CD4-positive, alpha-beta memory T cell (primary cell): ENCODE results near the gene SLC22A23. TPM values are rescaled to one million over a fixed set of nuclear protein-coding genes. Genes with fewer than 3 reads are reported as not detected.

Source experiments
- CTCF ChIA-PET: fragments of 350-600 bp; sonication (Branson Sonifier 250); formaldehyde crosslinking; loops from one replicate; lab custom pipeline; 2021; ENCODE audit warnings: inconsistent platforms; ENCODE audit not compliant: partially characterized antibody; lab: Charles Lee
- POLR2A ChIA-PET: fragments of 350-600 bp; sonication (Branson Sonifier 250); formaldehyde crosslinking; loops from one replicate; lab custom pipeline; 2021; ENCODE audit not compliant: partially characterized antibody; lab: Charles Lee
- DNase-seq, 5 donors: peaks; one replicate each; pipeline versions ENCODE4 v3.0.0 to v3.0.0-alpha.2; 2020 to 2022; ENCODE audit warnings: mixed read lengths in 1 of 5
- H3K27ac ChIP-seq: one replicate; pipeline ENCODE4 v1.7.0; 2013; ENCODE audit warnings: low read depth, low read length
- H3K27me3 ChIP-seq: 2 replicates; pipeline ENCODE4 v1.7.0; 2013; ENCODE audit warnings: mild to moderate bottlenecking, low read length, moderate library complexity; ENCODE audit not compliant: insufficient read depth
- H3K36me3 ChIP-seq: 2 replicates; pipeline ENCODE4 v1.7.0; 2013; ENCODE audit warnings: mild to moderate bottlenecking, low read length, moderate library complexity; ENCODE audit not compliant: insufficient read depth
- H3K4me1 ChIP-seq: 2 replicates; pipeline ENCODE4 v1.7.0; 2013; ENCODE audit warnings: mild to moderate bottlenecking, low read length, moderate library complexity; ENCODE audit not compliant: insufficient read depth
- H3K4me3 ChIP-seq, 2 donors: one replicate each; pipeline ENCODE4 v1.7.0; 2013; ENCODE audit warnings: low read length in 2 of 2, mild to moderate bottlenecking in 1 of 2
- H3K9me3 ChIP-seq, 2 donors: one replicate each; pipeline ENCODE4 v1.7.0; 2013; ENCODE audit warnings: low read length in 2 of 2, control low read depth in 1 of 2; ENCODE audit not compliant: control insufficient read depth in 1 of 2
- H3K27ac Mint-ChIP-seq, 7 donors: one replicate each; pipeline ENCODE4 v1.8.0; 2020 to 2021; ENCODE audit warnings: mixed read lengths in 7 of 7, mild to moderate bottlenecking in 6 of 7, inconsistent platforms in 3 of 7, moderate library complexity in 3 of 7
- H3K27me3 Mint-ChIP-seq, 2 donors: one replicate each; pipeline ENCODE4 v1.8.0; 2020 to 2021; ENCODE audit warnings: mixed read lengths in 2 of 2
- H3K36me3 Mint-ChIP-seq, 2 donors: one replicate each; pipeline ENCODE4 v1.8.0; 2020 to 2021; ENCODE audit warnings: mixed read lengths in 2 of 2, inconsistent platforms in 1 of 2, mild to moderate bottlenecking in 1 of 2
- H3K4me1 Mint-ChIP-seq, 4 donors: one replicate each; pipeline ENCODE4 v1.8.0; 2020 to 2021; ENCODE audit warnings: mixed read lengths in 4 of 4, mild to moderate bottlenecking in 1 of 4
- H3K4me3 Mint-ChIP-seq, 8 donors: one replicate each; pipeline ENCODE4 v1.8.0; 2020 to 2021; ENCODE audit warnings: mixed read lengths in 8 of 8, mild to moderate bottlenecking in 7 of 8, moderate library complexity in 6 of 8, inconsistent platforms in 3 of 8
- H3K9me3 Mint-ChIP-seq, 8 donors: one replicate each; pipeline ENCODE4 v1.8.0; 2020 to 2021; ENCODE audit warnings: mixed read lengths in 8 of 8, mild to moderate bottlenecking in 5 of 8, inconsistent platforms in 3 of 8, moderate library complexity in 1 of 8
- intact Hi-C: fragments of 100-400 bp; cut with micrococcal nuclease; formaldehyde crosslinking; loops from one replicate; pipeline ENCODE4 v1.15.1; 2023
- polyA plus RNA-seq, 2 donors: library from polyadenylated mRNA; unstranded; fragments of 300-500 nt; fragmentation: Illumina TruSeq; gene quantifications; one replicate each; pipeline ENCODE4 v1.2.3, GENCODE V29; 2021
- total RNA-seq, 2 experiments: library from RNA; stranded (reverse); gene quantifications; one replicate each; pipeline ENCODE4 v1.2.3, GENCODE V29; 2021

SLC22A23 gene
- total and polyA plus RNA-seq, 4 experiments from 2014 or later: 0.32 to 12.5 (median 5.7) TPM

DNA sequence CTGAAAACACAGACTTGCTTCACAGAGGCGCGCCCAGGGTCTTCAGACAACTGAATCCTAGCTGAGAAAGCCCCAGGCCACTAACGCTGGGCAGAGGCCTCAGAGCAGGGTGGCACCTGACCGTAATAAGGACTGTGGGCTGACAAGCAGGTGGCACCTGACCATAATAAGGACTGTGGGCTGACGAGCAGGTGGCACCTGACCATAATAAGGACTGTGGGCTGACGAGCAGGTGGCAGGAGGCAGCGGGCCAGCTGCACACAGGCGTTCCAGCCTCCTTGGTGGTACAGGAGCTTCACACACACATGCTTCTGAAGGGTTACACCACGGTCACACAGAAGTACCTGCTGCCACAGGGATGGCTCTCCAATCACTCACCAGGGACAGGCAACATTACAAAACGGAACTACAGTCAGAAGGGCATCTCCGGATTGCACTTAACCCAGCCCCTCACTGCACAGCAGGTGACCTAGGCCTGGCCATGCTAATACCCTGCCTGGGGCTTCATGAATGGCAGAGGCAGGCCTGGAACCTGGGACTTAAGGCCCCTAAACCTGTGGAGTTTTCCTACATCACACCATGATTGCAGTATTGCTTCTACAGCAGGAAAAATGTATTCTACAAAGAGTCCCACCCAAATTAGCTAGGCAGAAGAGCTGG is 147.3 kb downstream of the SLC22A23 start:
- H3K36me3 Mint-ChIP-seq: peaks cover 4 to 24% of the 10 kb centered on the region in 2 donors
- no peaks in the 10 kb centered on the region for H3K4me1 ChIP-seq
- H3K4me1 Mint-ChIP-seq: no peaks in the 10 kb centered on the region
- H3K9me3 ChIP-seq: no peaks in the 10 kb centered on the region
- H3K27ac ChIP-seq: no peak overlapping the region
- POLR2A ChIA-PET: no interaction called here
- no peaks in the 10 kb centered on the region for H3K27me3 Mint-ChIP-seq
- no peak for DNase-seq
- intact Hi-C loops: no loop called here
- H3K9me3 Mint-ChIP-seq: peaks cover 0 to 7% (median 3%) of the 10 kb centered on the region in 8 donors
- H3K27me3 ChIP-seq: no peaks in the 10 kb centered on the region
- H3K27ac Mint-ChIP-seq: no peak overlapping the region
- no peak overlapping the region for H3K4me3 ChIP-seq
- H3K36me3 ChIP-seq: no peaks in the 10 kb centered on the region
- no peak overlapping the region for H3K4me3 Mint-ChIP-seq
- CTCF ChIA-PET: no interaction called here

DNA sequence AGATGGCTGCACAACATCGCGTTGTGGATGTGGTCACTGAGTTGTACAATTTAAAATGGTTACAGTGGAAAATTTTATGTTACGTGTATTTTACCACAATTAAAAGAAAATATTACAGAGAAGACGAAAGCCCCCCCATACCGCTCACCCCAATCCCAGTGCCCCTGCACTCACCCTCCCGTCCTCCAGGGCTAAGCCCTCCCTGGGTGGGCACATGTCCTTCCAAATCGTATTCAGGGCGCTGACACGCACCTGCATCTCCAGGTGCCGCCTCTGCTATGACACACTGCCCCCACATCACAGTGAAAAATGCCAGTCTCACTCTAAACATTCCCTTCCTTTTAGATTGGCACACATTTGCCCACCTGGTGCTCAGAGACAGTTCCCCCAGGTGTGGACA is 148.7 kb downstream of the SLC22A23 start:
- H3K9me3 Mint-ChIP-seq: peaks cover 0 to 7% (median 3%) of the 10 kb centered on the region in 8 donors
- no peak overlapping the region for H3K27ac Mint-ChIP-seq
- DNase-seq: no peak
- H3K4me1 Mint-ChIP-seq: no peaks in the 10 kb centered on the region
- peaks cover 0 to 2% of the 10 kb centered on the region in 2 donors for H3K27me3 Mint-ChIP-seq
- H3K27ac ChIP-seq: no peak overlapping the region
- H3K4me3 ChIP-seq: no peak overlapping the region
- no peaks in the 10 kb centered on the region for H3K4me1 ChIP-seq
- intact Hi-C loops: no loop called here
- CTCF ChIA-PET: no interaction called here
- no peaks in the 10 kb centered on the region for H3K36me3 ChIP-seq
- no peaks in the 10 kb centered on the region for H3K27me3 ChIP-seq
- H3K9me3 ChIP-seq: no peaks in the 10 kb centered on the region
- POLR2A ChIA-PET: no interaction called here
- H3K4me3 Mint-ChIP-seq: no peak overlapping the region
- H3K36me3 Mint-ChIP-seq: peaks cover 4 to 35% of the 10 kb centered on the region in 2 donors

DNA sequence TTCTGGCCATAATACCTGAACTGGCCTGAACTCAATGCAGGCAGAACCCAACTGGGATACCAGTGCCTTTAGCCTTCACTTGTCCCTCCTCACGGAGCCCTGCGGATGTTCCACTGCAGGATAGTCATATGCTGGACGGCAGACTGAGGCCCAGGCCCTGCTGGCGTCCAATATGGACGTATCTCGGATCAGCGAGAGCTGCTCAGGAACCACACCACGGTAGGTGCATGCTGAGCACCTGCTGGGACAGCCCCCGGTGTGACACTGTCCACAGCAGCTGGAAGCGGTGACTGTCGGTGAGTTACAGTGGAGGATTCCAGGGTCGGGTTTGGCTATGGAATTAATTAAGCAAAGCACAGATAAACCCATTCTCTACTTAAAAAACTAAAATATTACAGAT is 149.4 kb downstream of the SLC22A23 start:
- ChIA-PET CTCF (no interaction called here), POLR2A (no interaction called here)
- Mint-ChIP-seq H3K4me1 (no peaks in the 10 kb centered on the region), H3K9me3 (peaks cover 0 to 10% (median 4%) of the 10 kb centered on the region in 8 donors), H3K27ac (no peak overlapping the region), H3K36me3 (peaks cover 4 to 41% of the 10 kb centered on the region in 2 donors), H3K27me3 (peaks cover 0 to 2% of the 10 kb centered on the region in 2 donors), H3K4me3 (no peak overlapping the region)
- intact Hi-C loops: no loop called here
- Histone ChIP-seq H3K27ac (no peak overlapping the region), H3K4me3 (no peak overlapping the region), H3K36me3 (no peaks in the 10 kb centered on the region), H3K27me3 (no peaks in the 10 kb centered on the region), H3K9me3 (no peaks in the 10 kb centered on the region), H3K4me1 (no peaks in the 10 kb centered on the region)
- no peak for DNase-seq

DNA sequence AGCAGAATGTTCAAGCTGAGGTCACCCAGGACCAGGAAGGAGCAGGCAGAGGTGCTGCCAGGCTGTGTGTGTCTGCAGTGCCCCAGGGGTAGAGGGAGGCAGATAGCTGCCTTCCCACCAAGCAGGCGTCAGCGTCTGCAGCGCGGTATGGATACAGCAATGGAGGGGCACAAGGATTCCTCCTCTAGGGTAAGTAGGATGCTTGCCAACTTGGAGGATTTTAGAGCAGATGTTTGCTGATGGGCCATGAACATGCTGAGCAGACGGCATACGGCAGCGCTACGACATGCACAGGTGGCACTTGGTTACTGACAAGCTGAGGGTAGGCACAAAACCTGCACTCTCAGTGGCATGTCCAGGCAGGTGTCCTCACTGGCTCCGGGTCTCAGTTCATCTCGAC is 150.0 kb downstream of the SLC22A23 start:
- no peaks in the 10 kb centered on the region for H3K4me1 ChIP-seq
- Mint-ChIP-seq H3K4me1 (no peaks in the 10 kb centered on the region), H3K4me3 (no peak overlapping the region), H3K9me3 (peaks cover 0 to 12% (median 4%) of the 10 kb centered on the region in 8 donors), H3K27me3 (peaks cover 0 to 2% of the 10 kb centered on the region in 2 donors), H3K36me3 (peaks cover 7 to 44% of the 10 kb centered on the region in 2 donors), H3K27ac (no peak overlapping the region)
- no peaks in the 10 kb centered on the region for H3K27me3 ChIP-seq
- H3K36me3 ChIP-seq: no peaks in the 10 kb centered on the region
- no peak overlapping the region for H3K4me3 ChIP-seq
- H3K27ac ChIP-seq: no peak overlapping the region
- intact Hi-C loops: no loop called here
- no peaks in the 10 kb centered on the region for H3K9me3 ChIP-seq
- no peak for DNase-seq
- ChIA-PET CTCF (no interaction called here), POLR2A (no interaction called here)

DNA sequence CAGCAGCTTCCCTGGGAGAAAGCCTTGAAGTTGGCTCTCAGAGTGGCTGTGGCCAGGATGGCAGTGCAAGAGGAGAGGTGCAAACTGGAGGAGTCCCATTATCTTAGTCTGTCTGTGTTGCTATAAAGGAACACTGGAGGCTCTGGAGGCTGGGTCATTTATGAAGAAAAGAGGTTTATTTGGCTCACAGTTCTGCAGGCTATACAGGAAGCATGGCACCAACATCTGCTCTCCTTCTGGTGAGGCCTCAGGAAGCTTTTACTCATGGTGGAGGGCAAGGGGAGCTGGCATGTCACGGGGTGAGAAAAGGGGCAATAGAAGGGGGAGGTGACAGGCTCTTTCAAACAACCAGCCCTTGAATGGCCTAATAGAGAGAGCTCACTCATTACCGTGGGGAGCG is 151.0 kb downstream of the SLC22A23 start:
- no peaks in the 10 kb centered on the region for H3K36me3 ChIP-seq
- Mint-ChIP-seq H3K27me3 (peaks cover 0 to 2% of the 10 kb centered on the region in 2 donors), H3K27ac (no peak overlapping the region), H3K4me1 (no peaks in the 10 kb centered on the region), H3K9me3 (peaks cover 0 to 12% (median 4%) of the 10 kb centered on the region in 8 donors), H3K4me3 (no peak overlapping the region), H3K36me3 (peaks cover 7 to 44% of the 10 kb centered on the region in 2 donors)
- ChIA-PET POLR2A (no interaction called here), CTCF (no interaction called here)
- no peaks in the 10 kb centered on the region for H3K27me3 ChIP-seq
- no peak overlapping the region for H3K27ac ChIP-seq
- H3K4me1 ChIP-seq: no peaks in the 10 kb centered on the region
- intact Hi-C loops: no loop called here
- no peaks in the 10 kb centered on the region for H3K9me3 ChIP-seq
- DNase-seq: no peak
- H3K4me3 ChIP-seq: no peak overlapping the region

DNA sequence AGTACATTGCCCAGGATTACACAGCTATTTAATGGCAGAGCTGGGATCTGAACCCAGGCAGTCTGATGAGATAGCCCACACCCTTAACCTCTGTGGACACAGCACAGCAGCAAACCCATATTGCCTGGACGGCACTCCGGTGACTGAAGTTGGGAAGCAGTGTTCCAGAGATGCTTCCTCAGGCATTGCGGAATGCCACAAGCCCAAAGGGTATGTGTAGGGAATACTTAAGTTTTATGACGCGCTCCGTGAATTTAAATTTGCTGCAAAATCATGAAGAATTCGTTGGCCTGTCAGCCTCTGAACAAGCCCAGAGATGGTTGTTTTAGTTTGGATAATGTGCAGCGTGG is 151.7 kb downstream of the SLC22A23 start:
- Histone ChIP-seq H3K27me3 (no peaks in the 10 kb centered on the region), H3K4me1 (no peaks in the 10 kb centered on the region), H3K4me3 (no peak overlapping the region), H3K27ac (no peak overlapping the region), H3K9me3 (no peaks in the 10 kb centered on the region), H3K36me3 (no peaks in the 10 kb centered on the region)
- H3K4me1 Mint-ChIP-seq: no peaks in the 10 kb centered on the region
- no peak for DNase-seq
- H3K27me3 Mint-ChIP-seq: peaks cover 0 to 2% of the 10 kb centered on the region in 2 donors
- intact Hi-C loops: no loop called here
- H3K4me3 Mint-ChIP-seq: no peak overlapping the region
- peaks cover 7 to 44% of the 10 kb centered on the region in 2 donors for H3K36me3 Mint-ChIP-seq
- CTCF ChIA-PET: no interaction called here
- POLR2A ChIA-PET: no interaction called here
- peaks cover 0 to 12% (median 4%) of the 10 kb centered on the region in 8 donors for H3K9me3 Mint-ChIP-seq
- H3K27ac Mint-ChIP-seq: no peak overlapping the region

DNA sequence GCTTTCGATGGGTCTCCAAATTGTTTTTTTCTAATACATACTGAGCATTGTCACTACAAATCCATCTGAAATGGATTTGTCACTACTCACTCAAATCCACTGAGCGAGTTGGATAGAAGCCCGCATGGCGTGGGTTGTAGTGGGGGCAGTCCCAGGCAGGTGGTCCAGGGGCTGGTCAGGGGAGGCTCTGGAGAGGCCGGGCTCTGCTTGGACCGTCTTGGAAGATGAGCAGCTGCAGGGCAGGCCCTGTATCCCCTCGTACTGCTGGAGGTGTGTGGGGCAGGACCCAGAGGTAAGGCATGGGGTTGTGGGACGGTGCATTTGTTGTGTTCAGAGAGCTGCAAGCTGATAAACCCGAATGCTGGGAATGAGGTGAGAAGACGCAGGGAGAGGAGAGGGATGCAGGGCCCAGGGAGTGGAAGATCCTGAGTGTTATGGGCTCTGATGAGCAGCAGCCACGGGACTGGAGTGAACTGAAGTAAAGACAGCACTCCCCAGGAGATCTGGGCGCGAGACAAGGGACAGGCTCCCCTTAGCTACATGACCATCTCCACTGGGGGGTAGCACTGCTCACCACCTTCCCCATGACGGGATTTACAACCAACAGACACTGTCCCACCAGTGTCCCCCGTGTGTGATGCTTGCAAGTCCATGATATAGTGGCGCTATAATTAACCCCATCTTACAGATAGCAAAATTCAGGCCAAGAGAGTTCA is 152.2 kb downstream of the SLC22A23 start:
- H3K9me3 ChIP-seq: no peaks in the 10 kb centered on the region
- Mint-ChIP-seq H3K27me3 (peaks cover 0 to 2% of the 10 kb centered on the region in 2 donors), H3K27ac (no peak overlapping the region)

More for the DNA sequence above, 152.2 kb downstream of the SLC22A23 start:
- no peaks in the 10 kb centered on the region for H3K4me1 Mint-ChIP-seq
- DNase-seq: no peak
- no peak overlapping the region for H3K4me3 Mint-ChIP-seq
- H3K9me3 Mint-ChIP-seq: peaks cover 0 to 12% (median 4%) of the 10 kb centered on the region in 8 donors
- Histone ChIP-seq H3K4me1 (no peaks in the 10 kb centered on the region), H3K36me3 (no peaks in the 10 kb centered on the region), H3K27ac (no peak overlapping the region), H3K27me3 (no peaks in the 10 kb centered on the region), H3K4me3 (no peak overlapping the region)
- ChIA-PET CTCF (no interaction called here), POLR2A (no interaction called here)
- intact Hi-C loops: no loop called here
- peaks cover 7 to 44% of the 10 kb centered on the region in 2 donors for H3K36me3 Mint-ChIP-seq
